ENCODE data around the gene SERTAD3.

Gene SERTAD3

DNA sequence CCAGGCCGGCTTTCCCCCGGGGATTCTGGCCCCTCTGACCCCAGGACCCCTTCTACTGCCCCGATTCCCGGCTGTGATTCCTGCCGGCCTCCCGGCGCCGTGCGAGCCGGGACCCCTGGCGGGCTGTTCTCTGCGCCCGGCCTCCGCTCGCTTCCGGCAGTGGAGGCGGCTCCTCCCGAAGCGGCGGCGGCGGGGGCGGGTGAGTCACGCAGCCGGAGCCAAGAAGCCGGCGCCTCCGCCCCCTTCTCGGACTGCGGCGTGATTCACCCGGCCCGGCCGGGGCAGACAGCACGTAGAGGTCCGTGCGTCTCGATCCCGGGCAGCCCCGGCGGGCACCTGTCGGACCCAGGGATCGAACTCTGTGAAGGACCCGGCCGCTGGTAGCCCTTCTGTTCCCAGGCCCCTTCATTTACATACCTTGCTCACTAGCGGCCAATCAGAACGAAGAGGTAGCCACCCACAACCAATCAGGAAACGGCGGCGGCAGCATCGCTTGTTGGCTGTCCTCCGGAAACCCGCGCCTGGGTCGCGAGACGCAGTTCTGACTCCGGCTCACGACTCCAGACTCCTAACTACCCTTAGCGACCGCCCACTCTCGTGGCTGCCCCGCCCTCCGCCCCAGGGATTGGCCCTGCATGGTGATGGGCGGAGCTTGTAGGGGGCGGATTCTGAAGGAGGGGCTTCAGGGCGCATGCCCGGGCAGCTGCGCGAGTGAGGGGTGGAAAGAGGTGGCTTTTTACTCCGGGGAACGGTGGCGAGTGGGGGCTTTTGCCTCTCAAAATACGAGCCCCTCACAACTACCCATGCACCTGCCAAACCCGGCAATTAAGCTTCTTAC is 18.5 kb downstream of the SERTAD3 start, which contains the start of gene SERTAD1:
Gene SERTAD1, minus strand, starts transcription at position 543 of the 838 bp plus-strand sequence. CDS start 2,446 bp downstream, outside the sequence.
- TF ChIP-seq TAF1 (IDR thresholded peaks at IDR 0.05; ENCODE audit: borderline replicate concordance, insufficient read depth, low read length) (peak; percentile 86), POLR2AphosphoS5 (IDR thresholded peaks at IDR 0.05; ENCODE audit: low read depth, low read length) (peak; percentile 99), SIN3A (IDR thresholded peaks at IDR 0.05; ENCODE audit: borderline replicate concordance, insufficient read depth, low read length) (peak; percentile 47; the same call in 1 of the 2 replicates), FOXP2 (optimal IDR thresholded peaks at IDR 0.05; ENCODE audit: borderline replicate concordance, extremely low read depth, extremely low read length, insufficient read depth) (peak; percentile 81)
- TF ChIP-seq, protein P1, sequence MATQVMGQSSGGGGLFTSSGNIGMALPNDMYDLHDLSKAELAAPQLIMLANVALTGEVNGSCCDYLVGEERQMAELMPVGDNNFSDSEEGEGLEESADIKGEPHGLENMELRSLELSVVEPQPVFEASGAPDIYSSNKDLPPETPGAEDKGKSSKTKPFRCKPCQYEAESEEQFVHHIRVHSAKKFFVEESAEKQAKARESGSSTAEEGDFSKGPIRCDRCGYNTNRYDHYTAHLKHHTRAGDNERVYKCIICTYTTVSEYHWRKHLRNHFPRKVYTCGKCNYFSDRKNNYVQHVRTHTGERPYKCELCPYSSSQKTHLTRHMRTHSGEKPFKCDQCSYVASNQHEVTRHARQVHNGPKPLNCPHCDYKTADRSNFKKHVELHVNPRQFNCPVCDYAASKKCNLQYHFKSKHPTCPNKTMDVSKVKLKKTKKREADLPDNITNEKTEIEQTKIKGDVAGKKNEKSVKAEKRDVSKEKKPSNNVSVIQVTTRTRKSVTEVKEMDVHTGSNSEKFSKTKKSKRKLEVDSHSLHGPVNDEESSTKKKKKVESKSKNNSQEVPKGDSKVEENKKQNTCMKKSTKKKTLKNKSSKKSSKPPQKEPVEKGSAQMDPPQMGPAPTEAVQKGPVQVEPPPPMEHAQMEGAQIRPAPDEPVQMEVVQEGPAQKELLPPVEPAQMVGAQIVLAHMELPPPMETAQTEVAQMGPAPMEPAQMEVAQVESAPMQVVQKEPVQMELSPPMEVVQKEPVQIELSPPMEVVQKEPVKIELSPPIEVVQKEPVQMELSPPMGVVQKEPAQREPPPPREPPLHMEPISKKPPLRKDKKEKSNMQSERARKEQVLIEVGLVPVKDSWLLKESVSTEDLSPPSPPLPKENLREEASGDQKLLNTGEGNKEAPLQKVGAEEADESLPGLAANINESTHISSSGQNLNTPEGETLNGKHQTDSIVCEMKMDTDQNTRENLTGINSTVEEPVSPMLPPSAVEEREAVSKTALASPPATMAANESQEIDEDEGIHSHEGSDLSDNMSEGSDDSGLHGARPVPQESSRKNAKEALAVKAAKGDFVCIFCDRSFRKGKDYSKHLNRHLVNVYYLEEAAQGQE (IDR thresholded peaks at IDR 0.05; ENCODE audit: insufficient read depth in 1 of 2, low read depth in 2 of 2, low read length in 2 of 2): no peak; a peak in 1 of 4 replicates

DNA sequence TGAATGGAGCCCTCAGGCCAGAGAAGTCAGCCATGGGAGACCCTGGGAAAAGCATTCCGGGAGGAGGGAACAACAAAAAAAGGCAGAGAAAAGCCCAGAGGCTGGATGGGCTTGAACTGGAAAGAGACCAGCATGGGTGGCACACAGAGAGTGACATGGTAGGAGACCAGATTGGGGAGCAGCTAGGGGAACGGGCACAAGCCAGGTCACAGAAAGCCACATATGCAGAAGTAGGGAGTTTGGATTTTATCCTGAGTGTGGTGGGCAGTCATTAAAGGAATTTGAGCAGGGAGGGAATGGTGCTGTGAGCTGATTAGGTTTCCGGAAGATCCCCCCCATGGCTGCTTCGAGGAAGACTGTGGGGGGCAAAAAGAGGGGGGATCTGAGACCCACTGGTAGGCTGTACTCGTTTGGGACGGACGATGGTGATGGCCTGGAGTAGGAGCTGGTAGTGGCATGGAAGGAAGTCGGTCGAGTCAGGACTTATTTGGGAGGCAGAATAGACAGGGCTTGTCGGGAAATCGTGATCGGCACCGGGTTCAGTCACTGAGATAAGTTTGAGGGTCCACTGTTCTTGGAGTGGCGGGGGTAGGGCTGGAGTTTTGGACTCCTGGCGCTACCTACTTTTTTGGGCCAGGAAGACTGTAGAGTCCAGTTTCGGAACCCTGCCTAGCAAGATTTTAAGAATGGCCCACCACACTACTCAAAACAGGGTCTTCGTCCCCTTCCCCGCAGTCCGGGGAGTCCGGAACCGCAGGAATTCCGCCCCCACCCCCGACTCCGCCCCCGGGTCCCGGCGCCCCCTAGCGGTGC is 19.3 kb downstream of the SERTAD3 start:
- TF ChIP-seq FOXP2 (optimal IDR thresholded peaks at IDR 0.05; ENCODE audit: borderline replicate concordance, extremely low read depth, extremely low read length, insufficient read depth): no peak
- TF ChIP-seq, protein P1 (IDR thresholded peaks at IDR 0.05; ENCODE audit: insufficient read depth in 1 of 2, low read depth in 2 of 2, low read length in 2 of 2): no peak
- TF ChIP-seq SIN3A (IDR thresholded peaks at IDR 0.05; ENCODE audit: borderline replicate concordance, insufficient read depth, low read length): no peak; the same call in 1 of the 2 replicates
- TF ChIP-seq TAF1 (IDR thresholded peaks at IDR 0.05; ENCODE audit: borderline replicate concordance, insufficient read depth, low read length): no peak
- TF ChIP-seq POLR2AphosphoS5 (IDR thresholded peaks at IDR 0.05; ENCODE audit: low read depth, low read length): no peak; the same call in 1 of the 2 replicates

DNA sequence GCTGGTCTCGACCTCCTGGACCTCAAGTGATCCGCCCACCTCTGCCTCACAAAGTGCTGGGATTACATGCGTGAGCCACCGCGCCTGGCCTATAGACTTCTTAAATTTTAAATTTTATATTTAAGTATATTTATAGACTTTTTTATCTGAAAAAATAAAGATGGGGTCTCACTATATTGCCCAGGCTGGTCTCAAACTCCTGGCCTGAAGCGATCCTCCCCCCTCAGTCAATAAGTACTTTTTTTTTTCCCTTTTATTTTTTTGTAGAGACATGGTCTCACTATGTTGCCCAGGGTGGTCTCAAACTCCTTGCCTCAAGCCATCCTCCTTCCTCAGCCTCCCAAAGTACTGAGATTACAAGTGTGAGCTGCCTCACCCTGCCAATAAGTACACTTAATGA is 20.2 kb downstream of the SERTAD3 start:
- TF ChIP-seq POLR2AphosphoS5 (IDR thresholded peaks at IDR 0.05; ENCODE audit: low read depth, low read length) (no peak), SIN3A (IDR thresholded peaks at IDR 0.05; ENCODE audit: borderline replicate concordance, insufficient read depth, low read length) (no peak), TAF1 (IDR thresholded peaks at IDR 0.05; ENCODE audit: borderline replicate concordance, insufficient read depth, low read length) (no peak), FOXP2 (optimal IDR thresholded peaks at IDR 0.05; ENCODE audit: borderline replicate concordance, extremely low read depth, extremely low read length, insufficient read depth) (no peak)
- TF ChIP-seq, protein P1 (IDR thresholded peaks at IDR 0.05; ENCODE audit: insufficient read depth in 1 of 2, low read depth in 2 of 2, low read length in 2 of 2): no peak

DNA sequence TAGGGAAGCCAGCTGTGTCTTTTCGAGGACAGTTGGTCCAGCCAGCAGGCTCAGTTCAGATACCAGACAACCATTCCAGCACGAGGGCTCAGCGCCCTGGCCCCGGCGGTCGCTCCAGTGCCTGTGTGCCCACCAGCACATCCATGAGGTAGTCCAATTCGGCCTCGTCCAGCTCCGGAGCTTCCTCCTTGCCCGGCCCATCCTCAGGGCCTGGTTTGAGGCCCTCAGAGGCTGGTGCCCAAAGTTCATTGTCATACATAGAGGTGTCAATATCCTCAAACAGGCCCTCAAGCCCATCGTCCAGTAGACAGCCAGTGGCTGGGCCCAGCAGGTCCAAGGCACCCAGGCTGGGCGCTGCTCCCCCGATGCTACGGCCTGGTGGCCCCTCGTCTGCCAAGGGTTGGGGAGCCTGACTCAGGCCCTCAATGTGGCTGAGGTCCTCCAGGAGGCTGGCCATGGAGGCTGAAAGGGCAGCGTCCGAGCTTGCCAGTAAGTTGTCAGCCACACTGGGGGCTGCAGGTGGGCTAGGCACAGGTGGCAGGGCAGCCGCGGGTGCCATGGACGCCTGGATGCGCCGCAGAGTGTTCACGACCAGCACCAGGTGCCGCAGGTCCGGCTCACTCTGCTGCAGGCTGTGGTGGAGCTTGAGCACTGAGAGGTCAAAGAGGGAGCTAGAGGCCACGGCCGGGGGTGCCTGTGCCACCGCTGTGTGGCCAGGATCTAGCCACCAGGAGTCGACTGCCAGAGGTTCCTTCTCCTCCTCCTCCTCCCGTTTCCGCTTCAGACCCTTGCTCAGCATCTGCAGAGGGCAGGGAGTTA is 21.2 kb downstream of the SERTAD3 start:
- TF ChIP-seq TAF1 (IDR thresholded peaks at IDR 0.05; ENCODE audit: borderline replicate concordance, insufficient read depth, low read length) (no peak), FOXP2 (optimal IDR thresholded peaks at IDR 0.05; ENCODE audit: borderline replicate concordance, extremely low read depth, extremely low read length, insufficient read depth) (no peak), SIN3A (IDR thresholded peaks at IDR 0.05; ENCODE audit: borderline replicate concordance, insufficient read depth, low read length) (no peak), POLR2AphosphoS5 (IDR thresholded peaks at IDR 0.05; ENCODE audit: low read depth, low read length) (no peak)
- TF ChIP-seq, protein P1 (IDR thresholded peaks at IDR 0.05; ENCODE audit: insufficient read depth in 1 of 2, low read depth in 2 of 2, low read length in 2 of 2): no peak

Data from PFSK-1 (cell line).